ENCODE measurements around the gene NR1H3. TPM values are rescaled to one million over a fixed set of nuclear protein-coding genes. Genes with fewer than 3 reads are reported as not detected.

The NR1H3 gene
- total and polyA plus RNA-seq, 2 donors (not counting 1 experiment from before 2014, with no cell fraction given) = 21.3 to 56.3 TPM

- peaks cover 19% of the 10 kb centered on the region for H3K4me1 ChIP-seq (ENCODE audit: control insufficient read depth, extremely low read depth, insufficient read depth, low read length)
- H3K36me3 ChIP-seq (ENCODE audit: control insufficient read depth, insufficient read depth, low read length) = peaks cover 4% of the 10 kb centered on the region
- peak in 1 of 2 donors; percentile 72 for DNase-seq (ENCODE audit: low read depth in 2 of 2)
- no peaks in the 10 kb centered on the region for H3K79me2 ChIP-seq (ENCODE audit: control insufficient read depth, insufficient read depth, low read length)
- no peak overlapping the region for H2AFZ ChIP-seq (ENCODE audit: low read length)
- H3K27me3 ChIP-seq (ENCODE audit: control insufficient read depth, insufficient read depth, low read length) = no peaks in the 10 kb centered on the region
- H3K9ac ChIP-seq (ENCODE audit: insufficient read depth, low read length) = no peak overlapping the region
- no peaks in the 10 kb centered on the region for H3K9me3 ChIP-seq (ENCODE audit: control insufficient read depth, insufficient read depth, low read depth, low read length)
- no peak overlapping the region for H3K4me2 ChIP-seq (ENCODE audit: extremely low read depth, insufficient read depth, low read length)
- H4K20me1 ChIP-seq (ENCODE audit: control insufficient read depth, extremely low read depth, insufficient read depth, low read length) = no peaks in the 10 kb centered on the region
- H3K4me3 ChIP-seq (replicated peaks in 1 of 4; ENCODE audit: control extremely low read depth in 1 of 4, insufficient read depth in 1 of 4, low read depth in 3 of 4, low read length in 4 of 4) = no peak overlapping the region
- no peak overlapping the region for H3K27ac ChIP-seq (ENCODE audit: insufficient read depth, low read length)
- TF ChIP-seq CTCF (conservative IDR thresholded peaks at IDR 0.05 in 1 of 2, IDR thresholded peaks at IDR 0.05 in 1 of 2; ENCODE audit: low read depth in 1 of 2, low read length in 2 of 2) (no peak), EZH2 (IDR thresholded peaks at IDR 0.05; ENCODE audit: low read length, missing control alignments) (no peak)
Measured at GRCh38 chr11:47264521-47264920, 6.7 kb downstream of the NR1H3 start.

- H3K27ac ChIP-seq (ENCODE audit: insufficient read depth, low read length) = no peak overlapping the region
- H2AFZ ChIP-seq (ENCODE audit: low read length) = no peak overlapping the region
- no peak for DNase-seq (ENCODE audit: low read depth in 2 of 2)
- H3K9ac ChIP-seq (ENCODE audit: insufficient read depth, low read length) = no peak overlapping the region
- peaks cover 15% of the 10 kb centered on the region for H3K79me2 ChIP-seq (ENCODE audit: control insufficient read depth, insufficient read depth, low read length)
- H3K9me3 ChIP-seq (ENCODE audit: control insufficient read depth, insufficient read depth, low read depth, low read length) = no peaks in the 10 kb centered on the region
- H3K4me1 ChIP-seq (ENCODE audit: control insufficient read depth, extremely low read depth, insufficient read depth, low read length) = peaks cover 19% of the 10 kb centered on the region
- TF ChIP-seq CTCF (conservative IDR thresholded peaks at IDR 0.05 in 1 of 2, IDR thresholded peaks at IDR 0.05 in 1 of 2; ENCODE audit: low read depth in 1 of 2, low read length in 2 of 2) = no peak
- no peak for TF ChIP-seq EZH2 (IDR thresholded peaks at IDR 0.05; ENCODE audit: low read length, missing control alignments)
- peaks cover 1% of the 10 kb centered on the region for H3K36me3 ChIP-seq (ENCODE audit: control insufficient read depth, insufficient read depth, low read length)
- no peak overlapping the region for H3K4me3 ChIP-seq (replicated peaks in 1 of 4; ENCODE audit: control extremely low read depth in 1 of 4, insufficient read depth in 1 of 4, low read depth in 3 of 4, low read length in 4 of 4)
- H3K4me2 ChIP-seq (ENCODE audit: extremely low read depth, insufficient read depth, low read length) = no peak overlapping the region
- H3K27me3 ChIP-seq (ENCODE audit: control insufficient read depth, insufficient read depth, low read length) = no peaks in the 10 kb centered on the region
- H4K20me1 ChIP-seq (ENCODE audit: control insufficient read depth, extremely low read depth, insufficient read depth, low read length) = no peaks in the 10 kb centered on the region
Measured at GRCh38 chr11:47267876-47268275, 10.1 kb downstream of the NR1H3 start.

- DNase-seq (ENCODE audit: low read depth in 2 of 2) = no peak
- Histone ChIP-seq H3K4me1 (ENCODE audit: control insufficient read depth, extremely low read depth, insufficient read depth, low read length) (peaks cover 19% of the 10 kb centered on the region), H3K9me3 (ENCODE audit: control insufficient read depth, insufficient read depth, low read depth, low read length) (no peaks in the 10 kb centered on the region), H3K4me2 (ENCODE audit: extremely low read depth, insufficient read depth, low read length) (no peak overlapping the region), H3K79me2 (ENCODE audit: control insufficient read depth, insufficient read depth, low read length) (peaks cover 19% of the 10 kb centered on the region), H3K27ac (ENCODE audit: insufficient read depth, low read length) (peak overlapping the region; percentile 85), H4K20me1 (ENCODE audit: control insufficient read depth, extremely low read depth, insufficient read depth, low read length) (no peaks in the 10 kb centered on the region), H3K27me3 (ENCODE audit: control insufficient read depth, insufficient read depth, low read length) (no peaks in the 10 kb centered on the region), H3K36me3 (ENCODE audit: control insufficient read depth, insufficient read depth, low read length) (peaks cover 1% of the 10 kb centered on the region), H3K4me3 (replicated peaks in 1 of 4; ENCODE audit: control extremely low read depth in 1 of 4, insufficient read depth in 1 of 4, low read depth in 3 of 4, low read length in 4 of 4) (peak overlapping the region in 1 of 4 experiments; percentile 76), H3K9ac (ENCODE audit: insufficient read depth, low read length) (no peak overlapping the region), H2AFZ (ENCODE audit: low read length) (peak overlapping the region; percentile 70)
- TF ChIP-seq EZH2 (IDR thresholded peaks at IDR 0.05; ENCODE audit: low read length, missing control alignments) = no peak
- no peak for TF ChIP-seq CTCF (conservative IDR thresholded peaks at IDR 0.05 in 1 of 2, IDR thresholded peaks at IDR 0.05 in 1 of 2; ENCODE audit: low read depth in 1 of 2, low read length in 2 of 2)
Measured at GRCh38 chr11:47268448-47269001, 10.7 kb downstream of the NR1H3 start.

All from fibroblast of lung (primary cell).